GM12878 (cell line): Measurements from ENCODE around the gene GRAMD2B. TPM values are rescaled to one million over a fixed set of nuclear protein-coding genes. Genes with fewer than 3 reads are reported as not detected.

Experiments
- ATAC-seq: fragments of 200-7000 bp; cut with Tn5 transposase; 3 replicates; pipeline ENCODE4 v1.9.1; 2020; ENCODE audit warnings: mild to moderate bottlenecking, moderate library complexity
- BruUV-seq: library from RNA; stranded (reverse); fragments of 400-500 nt; replicated peaks from 2 replicates; lab custom pipeline; 2021; lab: Mats Ljungman, UMichigan
- CTCF ChIA-PET: fragments of 300-600 bp; sonication (Branson Sonifier 250); formaldehyde crosslinking; extraction: SDS; loops from one replicate; lab custom pipeline; 2021; ENCODE audit warnings: inconsistent platforms; lab: Yijun Ruan, JAX
- POLR2A ChIA-PET: fragments of 350-600 bp; formaldehyde crosslinking; extraction: SDS; loops from one replicate; lab custom pipeline; 2021; ENCODE audit warnings: inconsistent platforms; lab: Charles Lee
- RAD21 ChIA-PET: fragments of 300-600 bp; sonication (Branson Sonifier 250); formaldehyde crosslinking; loops from one replicate; lab custom pipeline; 2023; ENCODE audit warnings: antibody characterized with exemption; ENCODE audit not compliant: unreplicated experiment; lab: Charles Lee
- SMC1A ChIA-PET: fragments of 300-600 bp; sonication (Branson Sonifier 250); formaldehyde crosslinking; loops from one replicate; lab custom pipeline; 2023; ENCODE audit not compliant: unreplicated experiment, uncharacterized antibody; lab: Charles Lee
- DNase-seq: peaks from one replicate; pipeline ENCODE4 v3.0.0-alpha.2; 2011; ENCODE audit warnings: low read depth, low spot score
- FAIRE-seq: peaks from 3 replicates; lab custom pipeline; 2011; peaks lifted over from hg19 to GRCh38; lab: Jason Lieb, UNC
- H2AFZ ChIP-seq: 2 replicates; pipeline ENCODE4 v1.6.0; 2011; ENCODE audit warnings: low read depth, low read length, control low read depth; ENCODE audit not compliant: control insufficient read depth
- H3K27ac ChIP-seq: 2 replicates; pipeline ENCODE4 v1.5.1; 2011; ENCODE audit warnings: control low read depth; ENCODE audit not compliant: control insufficient read depth, insufficient read depth
- H3K27me3 ChIP-seq, 2 experiments: replicated peaks in 1 of 2; 2 replicates each; pipeline versions ENCODE4 v1.6.0 to v1.6.1; 2011; ENCODE audit warnings: low read length in 1 of 2; ENCODE audit not compliant: control insufficient read depth in 2 of 2, insufficient read depth in 2 of 2
- H3K36me3 ChIP-seq, 2 experiments: 2 replicates each; pipeline ENCODE4 v1.5.1; 2011; ENCODE audit warnings: low read length in 1 of 2; ENCODE audit not compliant: control insufficient read depth in 2 of 2, insufficient read depth in 2 of 2
- H3K4me1 ChIP-seq: 2 replicates; pipeline ENCODE4 v1.6.1; 2011; ENCODE audit warnings: mild to moderate bottlenecking, low read length, moderate library complexity, mixed read lengths; ENCODE audit not compliant: control insufficient read depth, insufficient read depth
- H3K4me2 ChIP-seq: 2 replicates; pipeline ENCODE4 v1.6.0; 2011; ENCODE audit warnings: control low read depth; ENCODE audit not compliant: control insufficient read depth, insufficient read depth
- H3K4me3 ChIP-seq: fragments of 200-600 bp; sonication (generic); 2 replicates; pipeline ENCODE4 v1.5.1; 2016
- H3K79me2 ChIP-seq: 2 replicates; pipeline ENCODE4 v1.6.0; 2011; ENCODE audit warnings: low read length; ENCODE audit not compliant: control insufficient read depth, insufficient read depth
- H3K9ac ChIP-seq: 2 replicates; pipeline ENCODE4 v1.8.0; 2011; ENCODE audit warnings: low read length, control low read depth, mixed read lengths; ENCODE audit not compliant: control insufficient read depth, insufficient read depth
- H3K9me3 ChIP-seq: replicated peaks from 3 replicates; pipeline ENCODE4 v1.5.1; 2011; ENCODE audit warnings: mild to moderate bottlenecking, low read length; ENCODE audit not compliant: control insufficient read depth, insufficient read depth
- H4K20me1 ChIP-seq: 2 replicates; pipeline ENCODE4 v1.6.0; 2011; ENCODE audit not compliant: control insufficient read depth, insufficient read depth
- CUX1 ChIP-seq: IDR thresholded peaks from 2 replicates; pipeline ENCODE4 v1.6.1; 2012; ENCODE audit warnings: improper control_type of control experiment, low read depth, low read length; ENCODE audit not compliant: insufficient replicate concordance
- EP300 ChIP-seq, 2 experiments: fragments of 150-350 bp in 1 of 2; IDR thresholded peaks; 2 replicates each; pipeline ENCODE4 v1.6.1; 2011 to 2012; ENCODE audit warnings: low read depth in 2 of 2, low read length in 2 of 2, borderline replicate concordance in 1 of 2, improper control_type of control experiment in 1 of 2, inconsistent platforms in 1 of 2; ENCODE audit not compliant: control insufficient read depth in 1 of 2
- IRF3 ChIP-seq: fragments of 450-650 bp; IDR thresholded peaks from 2 replicates; pipeline ENCODE4 v1.6.1; 2014; ENCODE audit warnings: mild to moderate bottlenecking
- IRF4 ChIP-seq: IDR thresholded peaks from 2 replicates; pipeline ENCODE4 v1.6.1; 2011; ENCODE audit warnings: low read depth, low read length
- RFX5 ChIP-seq: IDR thresholded peaks from 2 replicates; pipeline ENCODE4 v1.6.1; 2011; ENCODE audit warnings: low read depth, low read length, improper control_type of control experiment
- SRF ChIP-seq, 2 experiments: IDR thresholded peaks; 2 replicates each; pipeline ENCODE4 v1.6.1; 2011; ENCODE audit warnings: low read depth in 2 of 2, low read length in 2 of 2, mild to moderate bottlenecking in 1 of 2, moderate library complexity in 1 of 2
- TAF1 ChIP-seq: IDR thresholded peaks from 2 replicates; pipeline ENCODE4 v1.6.1; 2011; ENCODE audit warnings: mild to moderate bottlenecking, low read depth, low read length, borderline replicate concordance
- ZNF24 ChIP-seq: fragments of 450-650 bp; IDR thresholded peaks from 2 replicates; pipeline ENCODE4 v1.6.1; 2017; ENCODE audit warnings: antibody characterized with exemption, mild to moderate bottlenecking
- ZNF592 ChIP-seq: fragments of 450-650 bp; IDR thresholded peaks from 2 replicates; pipeline ENCODE4 v1.6.1; 2017; ENCODE audit warnings: mild to moderate bottlenecking, moderate library complexity
- WGBS: methylation state at CpG from one replicate; pipeline ENCODE4 v1.1.6; 2016; ENCODE audit warnings: low lambda C conversion rate; ENCODE audit not compliant: insufficient replicate concordance, insufficient coverage; ENCODE audit errors: missing lambda C conversion rate; 5-methylcytosine and 5-hydroxymethylcytosine counted together
- in situ Hi-C: fragments of 300-500 bp; cut with MboI; formaldehyde crosslinking; loops from 9 replicates; pipeline ENCODE4 v1.14.3; 2018; ENCODE audit warnings: mixed read lengths
- intact Hi-C: fragments of 100-400 bp; cut with micrococcal nuclease; formaldehyde crosslinking; loops from one replicate; pipeline ENCODE4 v1.14.2; 2022; ENCODE audit not compliant: unreplicated experiment
- polyA plus RNA-seq, 11 experiments: library from polyadenylated mRNA; depleted of rRNA in 4 of 11; unstranded in 6 of 11; stranded (reverse) in 5 of 11; fragments of >200 nt; fragmentation: Nextera tagmentation in 4 of 11; fragmentation: Illumina TruSeq in 1 of 11; extraction: Ambion mirVana in 4 of 11; extraction: Trizol in 1 of 11; gene quantifications; 1 replicate in 1 of 11; 2 replicates in 10 of 11; pipeline versions ENCODE4 v1.2.1 to v1.2.3, GENCODE V29; 2011 to 2016; ENCODE audit warnings: inconsistent platforms in 2 of 11, missing spikeins in 2 of 11, low read depth in 1 of 11
- total RNA-seq, 4 experiments: library from RNA; depleted of rRNA in 3 of 4; stranded (reverse); fragments of >200 nt in 3 of 4; fragmentation: Illumina TruSeq in 1 of 4; extraction: Trizol in 1 of 4; gene quantifications; 2 replicates each; pipeline versions ENCODE4 v1.2.1 to v1.2.3, GENCODE V29; 2013 to 2021

Gene GRAMD2B
- total and polyA plus RNA-seq, 10 of the 15 experiments (the other 5 are each of a cell fraction or from before 2014, with no cell fraction given), result 1.9 to 21.5 (median 8.4) TPM

GRCh38 chr5:126508962-126509279 is 85.7 kb downstream of the GRAMD2B start:
- no TSS peak for BruUV-seq

GRCh38 chr5:126509339-126509738 is 86.1 kb downstream of the GRAMD2B start:
- intact Hi-C loops, result no loop called here
- no peak overlapping the region for H2AFZ ChIP-seq
- 82% methylated on average over 5 of the region's 5 CpGs for WGBS
- TF ChIP-seq ZNF592 (no peak), IRF3 (no peak), IRF4 (no peak), ZNF24 (no peak), EP300 (IDR thresholded peaks at IDR 0.05; ENCODE audit: borderline replicate concordance in 1 of 2, control insufficient read depth in 1 of 2, low read depth in 2 of 2, low read length in 2 of 2) (no peak), CUX1 (no peak)

More at GRCh38 chr5:126508962-126509279, 85.7 kb downstream of the GRAMD2B start:
- RAD21 ChIA-PET, result no interaction called here
- Histone ChIP-seq H3K4me3 (no peak overlapping the region), H3K27me3 (no peaks in the 10 kb centered on the region), H2AFZ (no peak overlapping the region), H3K79me2 (no peaks in the 10 kb centered on the region), H3K27ac (no peak overlapping the region), H3K9ac (no peak overlapping the region), H4K20me1 (no peaks in the 10 kb centered on the region), H3K9me3 (no peaks in the 10 kb centered on the region)
- CTCF ChIA-PET, result no interaction called here
- DNase-seq (no peak), FAIRE-seq (no peak), ATAC-seq (no peak)
- in situ Hi-C loops (no loop called here), intact Hi-C loops (no loop called here)
- POLR2A ChIA-PET, result no interaction called here
- no peak for TF ChIP-seq RFX5
- TF ChIP-seq SRF (IDR thresholded peaks at IDR 0.05; ENCODE audit: low read depth in 2 of 2, low read length in 2 of 2), result no peak
- TF ChIP-seq TAF1, result no peak
- TF ChIP-seq, all 136 proteins: peak for 0
- no peak overlapping the region for H3K4me2 ChIP-seq
- SMC1A ChIA-PET, result no interaction called here
- no peaks in the 10 kb centered on the region for H3K36me3 ChIP-seq
- H3K4me1 ChIP-seq, result no peaks in the 10 kb centered on the region

More at GRCh38 chr5:126509339-126509738, 86.1 kb downstream of the GRAMD2B start:
- in situ Hi-C loops, result no loop called here
- Histone ChIP-seq H3K4me1 (no peaks in the 10 kb centered on the region), H3K9ac (no peak overlapping the region), H3K9me3 (no peaks in the 10 kb centered on the region), H3K4me3 (no peak overlapping the region), H3K36me3 (no peaks in the 10 kb centered on the region), H3K79me2 (no peaks in the 10 kb centered on the region), H3K4me2 (no peak overlapping the region), H4K20me1 (no peaks in the 10 kb centered on the region), H3K27ac (no peak overlapping the region), H3K27me3 (no peaks in the 10 kb centered on the region)
- DNase-seq (no peak), FAIRE-seq (peak; percentile 38), ATAC-seq (no peak)
- ChIA-PET SMC1A (no interaction called here), POLR2A (no interaction called here), CTCF (no interaction called here), RAD21 (no interaction called here)
- BruUV-seq, result no TSS peak
